K562 (cell line): ENCODE measurements around the gene SLC26A6. TPM values are rescaled to one million over a fixed set of nuclear protein-coding genes. Genes with fewer than 3 reads are reported as not detected.

ENCODE experiments used
- ATAC-seq: fragments of 200-7000 bp; cut with Tn5 transposase; 3 replicates; pipeline ENCODE4 v1.9.1; 2020; ENCODE audit warnings: moderate library complexity
- BruUV-seq: library from RNA; stranded (reverse); fragments of 400-500 nt; replicated peaks from 2 replicates; lab custom pipeline; 2021; lab: Mats Ljungman, UMichigan
- CTCF ChIA-PET: fragments of 300-600 bp; formaldehyde crosslinking; extraction: SDS; loops from one replicate; lab custom pipeline; 2021; ENCODE audit warnings: low intra/inter-chr PET ratio; lab: Yijun Ruan, JAX
- POLR2A ChIA-PET: fragments of 300-600, 350-650 bp; sonication (Branson Sonifier 250); formaldehyde crosslinking; extraction: SDS; loops from one replicate; lab custom pipeline; 2021; ENCODE audit warnings: antibody characterized with exemption, inconsistent platforms; lab: Yijun Ruan, JAX
- DNase-seq, 4 experiments: peaks; one replicate each; pipeline versions ENCODE4 v3.0.0 to v3.0.0-alpha.2; 2011 to 2018; ENCODE audit warnings: low spot score in 3 of 4, mixed read lengths in 3 of 4; ENCODE audit errors: extremely low read depth in 1 of 4
- FAIRE-seq: peaks from 2 replicates; lab custom pipeline; 2011; peaks lifted over from hg19 to GRCh38; lab: Jason Lieb, UNC
- H2AFZ ChIP-seq: 2 replicates; pipeline ENCODE4 v1.6.0; 2011; ENCODE audit warnings: low read depth, low read length, control low read depth, inconsistent platforms
- H3K27ac ChIP-seq: fragments of 200-600 bp; 3 replicates; pipeline ENCODE4 v1.8.0; 2011; ENCODE audit warnings: low read depth, mild to moderate bottlenecking, control low read depth, inconsistent platforms, low read length, moderate library complexity, mixed read lengths; ENCODE audit errors: extremely low read depth
- H3K27me3 ChIP-seq, 2 experiments: fragments of 300-600 bp in 1 of 2; 2 replicates in 1 of 2; 3 replicates in 1 of 2; pipeline versions ENCODE4 v1.6.0 to v1.8.0; 2011; ENCODE audit warnings: inconsistent platforms in 2 of 2, low read length in 2 of 2, mild to moderate bottlenecking in 1 of 2, mixed read lengths in 1 of 2, moderate library complexity in 1 of 2; ENCODE audit not compliant: control insufficient read depth in 2 of 2, insufficient read depth in 2 of 2
- H3K36me3 ChIP-seq: fragments of 300-600 bp; 3 replicates; pipeline ENCODE4 v1.8.0; 2011; ENCODE audit warnings: mild to moderate bottlenecking, low read length, inconsistent platforms; ENCODE audit not compliant: control insufficient read depth, insufficient read depth
- H3K4me1 ChIP-seq, 2 experiments: fragments of 200-600 bp in 1 of 2; replicated peaks in 1 of 2; 2 replicates in 1 of 2; 3 replicates in 1 of 2; pipeline versions ENCODE4 v1.5.1 to v1.8.0; 2011; ENCODE audit warnings: inconsistent platforms in 2 of 2, low read length in 2 of 2, mild to moderate bottlenecking in 1 of 2, mixed read lengths in 1 of 2, moderate library complexity in 1 of 2; ENCODE audit not compliant: control insufficient read depth in 2 of 2, insufficient read depth in 2 of 2
- H3K4me2 ChIP-seq: 2 replicates; pipeline ENCODE4 v1.6.1; 2011; ENCODE audit warnings: low read length, control low read depth, inconsistent platforms, mixed read lengths; ENCODE audit not compliant: insufficient read depth
- H3K4me3 ChIP-seq: fragments of 200-600 bp; sonication (generic), shearing (Covaris generic); 2 replicates; pipeline ENCODE4 v1.5.1; 2016; ENCODE audit warnings: control low read depth, inconsistent platforms
- H3K79me2 ChIP-seq: fragments of 200-600 bp; 3 replicates; pipeline ENCODE4 v1.8.0; 2011; ENCODE audit warnings: low read length, inconsistent platforms; ENCODE audit not compliant: control insufficient read depth, insufficient read depth
- H3K9ac ChIP-seq, 2 experiments: 2 replicates each; pipeline versions ENCODE4 v1.6.0 to v1.6.1; 2011; ENCODE audit warnings: low read depth in 2 of 2, low read length in 2 of 2, control low read depth in 1 of 2, inconsistent platforms in 1 of 2, mild to moderate bottlenecking in 1 of 2, mixed read lengths in 1 of 2; ENCODE audit not compliant: insufficient read depth in 1 of 2
- H3K9me1 ChIP-seq: one replicate; pipeline ENCODE4 v1.6.0; 2011; ENCODE audit warnings: inconsistent platforms, mild to moderate bottlenecking, low read length, moderate library complexity; ENCODE audit not compliant: control insufficient read depth, insufficient read depth
- H3K9me3 ChIP-seq: replicated peaks from 2 replicates; pipeline ENCODE4 v1.5.1; 2011; ENCODE audit warnings: low read depth, low read length, inconsistent platforms; ENCODE audit not compliant: control insufficient read depth, insufficient read depth
- H4K20me1 ChIP-seq: replicated peaks from 2 replicates; pipeline ENCODE4 v1.6.1; 2011; ENCODE audit warnings: low read length, inconsistent platforms, mixed read lengths; ENCODE audit not compliant: control insufficient read depth, insufficient read depth
- CEBPZ ChIP-seq: fragments of 150-350 bp; IDR thresholded peaks from 2 replicates; pipeline ENCODE4 v1.6.1; 2014; ENCODE audit warnings: low read depth, mild to moderate bottlenecking, low read length, borderline replicate concordance
- FOXJ3 ChIP-seq: sonication (generic); formaldehyde crosslinking; IDR thresholded peaks from 2 replicates; pipeline ENCODE4 v1.4.0; 2020; ENCODE audit warnings: mild to moderate bottlenecking, missing genetic modification reagents
- PBX2 ChIP-seq, 2 experiments: IDR thresholded peaks in 1 of 2; conservative IDR thresholded peaks in 1 of 2; 2 replicates each; pipeline ENCODE4 v1.6.1; 2016; ENCODE audit warnings: low read depth in 2 of 2, mild to moderate bottlenecking in 1 of 2, missing compliant biosample characterization in 1 of 2, missing genetic modification characterization in 1 of 2, moderate library complexity in 1 of 2
- U2AF2 ChIP-seq: fragments of 200-400 bp; formaldehyde crosslinking; optimal IDR thresholded peaks from 2 replicates; pipeline ENCODE3; 2017; ENCODE audit warnings: low read depth, mild to moderate bottlenecking, low read length
- ZNF561 ChIP-seq: fragments of 450-650 bp; formaldehyde crosslinking; conservative IDR thresholded peaks from 2 replicates; pipeline ENCODE4 v1.4.0; 2020; ENCODE audit warnings: mild to moderate bottlenecking, moderate library complexity
- WGBS: fragments of 100-300 bp; shearing (Covaris generic); methylation state at CpG from one replicate; pipeline ENCODE4 v1.1.6; 2016; ENCODE audit warnings: low coverage, mixed read lengths; ENCODE audit not compliant: insufficient coverage; ENCODE audit errors: missing lambda C conversion rate; 5-methylcytosine and 5-hydroxymethylcytosine counted together
- in situ Hi-C: fragments of 300-500 bp; cut with MboI; formaldehyde crosslinking; loops from 4 replicates; pipeline ENCODE4 v1.15.0; 2018; ENCODE audit warnings: inconsistent platforms, mixed read lengths
- intact Hi-C: fragments of 100-400 bp; cut with micrococcal nuclease; formaldehyde crosslinking; loops from 2 replicates; pipeline ENCODE4 v1.14.2; 2022
- polyA plus RNA-seq, 8 experiments: library from polyadenylated mRNA; depleted of rRNA in 4 of 8; stranded (reverse) in 5 of 8; unstranded in 3 of 8; fragments of >200 nt; fragmentation: Nextera tagmentation in 2 of 8; fragmentation: Illumina TruSeq in 1 of 8; extraction: Ambion mirVana in 2 of 8; extraction: Trizol in 1 of 8; gene quantifications; 2 replicates each; pipeline versions ENCODE4 v1.2.1 to v1.2.3, GENCODE V29; 2011 to 2014; ENCODE audit warnings: inconsistent platforms in 1 of 8, missing spikeins in 1 of 8
- total RNA-seq, 7 experiments: library from RNA; depleted of rRNA in 6 of 7; stranded (reverse); fragments of >200 nt in 6 of 7; fragmentation: Illumina TruSeq in 2 of 7; extraction: Trizol in 2 of 7; gene quantifications; 2 replicates each; pipeline versions ENCODE4 v1.2.1 to v1.2.3, GENCODE V29; 2011 to 2021; ENCODE audit warnings: low replicate concordance in 1 of 7

The SLC26A6 gene
- total and polyA plus RNA-seq, 9 of the 15 experiments (the other 6 are each of a cell fraction or from before 2014, with no cell fraction given): 2.1 to 27.2 (median 14.8) TPM

GRCh38 chr3:48628277-48629017, 6.8 kb downstream of the SLC26A6 start (continued):
- TF ChIP-seq ZNF561: no peak

- no peak overlapping the region for H3K27ac ChIP-seq
- CTCF ChIA-PET: no interaction called here
- H3K79me2 ChIP-seq: no peaks in the 10 kb centered on the region
- intact Hi-C loops: no loop called here
- peaks cover 41% of the 10 kb centered on the region; the same call in 2 of the 3 replicates for H3K36me3 ChIP-seq
- DNase-seq (no peak), ATAC-seq (no peak), FAIRE-seq (no peak)
- no peaks in the 10 kb centered on the region for H3K9me3 ChIP-seq
- in situ Hi-C loops: no loop called here
- no peaks in the 10 kb centered on the region for H3K27me3 ChIP-seq
- H3K4me1 ChIP-seq: peaks cover 0 to 7% of the 10 kb centered on the region in 2 experiments; a peak in 2 of 5 replicates
- H3K9me1 ChIP-seq: no peaks in the 10 kb centered on the region
- H3K4me2 ChIP-seq: no peak overlapping the region
- no peak overlapping the region for H3K4me3 ChIP-seq
- WGBS: 96% methylated on average over 4 of the region's 6 CpGs
- H4K20me1 ChIP-seq: no peaks in the 10 kb centered on the region
- H2AFZ ChIP-seq: no peak overlapping the region
- BruUV-seq: no TSS peak
- no peak overlapping the region for H3K9ac ChIP-seq
- TF ChIP-seq FOXJ3 (CRISPR knock-in tag): no peak
- no peak for TF ChIP-seq PBX2 (CRISPR knock-in tag; IDR thresholded peaks at IDR 0.05; ENCODE audit: low read depth)
- no peak for TF ChIP-seq PBX2 (tag; conservative IDR thresholded peaks at IDR 0.05; ENCODE audit: low read depth)
- no peak for TF ChIP-seq U2AF2
- no peak for TF ChIP-seq CEBPZ
- POLR2A ChIA-PET: interaction anchor here (1.4 to 3.4 kb wide), 2 partner anchors 9 to 27 kb away, joined by 5 to 23 read pairs; partner anchors contain the start of gene SLC26A6
These were observed 9.7 kb downstream of the SLC26A6 start for GRCh38 chr3:48625600-48625999.
